HepG2 (cell line): Measurements from ENCODE around the gene WHAMM.

Source experiments
- GABPA ChIP-seq, 2 experiments: IDR thresholded peaks; 2 replicates each; pipeline ENCODE4 v1.6.1; 2011 to 2016; ENCODE audit warnings: low read depth in 2 of 2, low read length in 1 of 2, missing biosample characterization in 1 of 2, missing genetic modification characterization in 1 of 2
- HNF4G ChIP-seq, 2 experiments: sonication (generic) in 1 of 2; formaldehyde crosslinking in 1 of 2; IDR thresholded peaks; 2 replicates each; pipeline versions ENCODE4 v1.4.0 to v1.6.1; 2011 to 2020; ENCODE audit warnings: borderline replicate concordance in 2 of 2, low read depth in 2 of 2, mild to moderate bottlenecking in 2 of 2, low read length in 1 of 2, missing genetic modification reagents in 1 of 2, moderate library complexity in 1 of 2
- POLR2AphosphoS5 ChIP-seq: IDR thresholded peaks from 2 replicates; pipeline ENCODE4 v1.6.1; 2012; ENCODE audit warnings: low read depth, low read length
- SIN3A ChIP-seq: IDR thresholded peaks from 2 replicates; pipeline ENCODE4 v1.6.1; 2011; ENCODE audit warnings: low read depth, mild to moderate bottlenecking, control low read depth, low read length, borderline replicate concordance
- TBL1XR1 ChIP-seq: fragments of 150-350 bp; IDR thresholded peaks from 2 replicates; pipeline ENCODE4 v1.6.1; 2014; ENCODE audit warnings: borderline replicate concordance, low read length; ENCODE audit not compliant: partially characterized antibody
- ZNF329 ChIP-seq: sonication (generic); formaldehyde crosslinking; IDR thresholded peaks from 2 replicates; pipeline ENCODE4 v1.9.0; 2021; ENCODE audit warnings: low read depth, mild to moderate bottlenecking, missing genetic modification reagents

DNA sequence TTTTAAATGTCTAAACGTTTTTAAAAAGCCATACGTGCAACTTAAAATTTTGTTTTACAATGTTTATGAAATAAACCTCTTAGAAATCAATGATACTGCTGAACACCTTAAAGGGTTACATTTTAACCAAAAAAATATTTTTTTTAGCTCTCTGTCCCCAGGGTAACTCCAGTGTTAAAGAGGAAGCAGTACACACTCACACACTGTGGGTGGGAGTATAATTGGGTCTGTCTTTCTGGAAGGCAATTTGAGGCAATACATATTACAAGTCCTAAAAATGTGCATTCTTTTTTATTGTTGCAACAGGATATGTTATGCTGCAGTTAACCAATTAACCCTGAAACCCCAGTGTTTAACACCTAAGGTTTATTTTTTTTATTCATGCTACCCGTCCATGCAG, 34.1 kb downstream of the WHAMM start:
- TF ChIP-seq ZNF329 (CRISPR knock-in tag) (no peak), TBL1XR1 (no peak), HNF4G (IDR thresholded peaks at IDR 0.05; ENCODE audit: borderline replicate concordance, low read depth, low read length) (no peak), HNF4G (CRISPR knock-in tag; IDR thresholded peaks at IDR 0.05; ENCODE audit: borderline replicate concordance, low read depth) (no peak), SIN3A (no peak), GABPA (IDR thresholded peaks at IDR 0.05; ENCODE audit: low read depth, low read length) (no peak), GABPA (CRISPR knock-in tag; IDR thresholded peaks at IDR 0.05; ENCODE audit: low read depth) (no peak), POLR2AphosphoS5 (no peak)
